HCT116 (cell line): ENCODE data around the gene CHST14. TPM values are rescaled to one million over a fixed set of nuclear protein-coding genes. Genes with fewer than 3 reads are reported as not detected.

ENCODE experiments used
- ATAC-seq: fragments of 200-7000 bp; cut with Tn5 transposase; 2 replicates; pipeline ENCODE4 v1.9.1; 2020; ENCODE audit warnings: mild to moderate bottlenecking, moderate library complexity
- BruUV-seq: library from RNA; stranded (reverse); fragments of 400-500 nt; replicated peaks from 2 replicates; lab custom pipeline; 2021; lab: Mats Ljungman, UMichigan
- CTCF ChIA-PET: fragments of 300-600 bp; sonication (Branson Sonifier 250); formaldehyde crosslinking; loops from one replicate; lab custom pipeline; 2021; ENCODE audit warnings: antibody characterized with exemption; lab: Charles Lee
- POLR2A ChIA-PET: fragments of 300-600, 350-600 bp; sonication (Branson Sonifier 250); formaldehyde crosslinking; loops from one replicate; lab custom pipeline; 2021; ENCODE audit warnings: antibody characterized with exemption; lab: Charles Lee
- RAD21 ChIA-PET, 2 experiments: fragments of 300-600 bp; sonication (Branson Sonifier 250); formaldehyde crosslinking; loops; one replicate each; lab custom pipeline; 2023; ENCODE audit warnings: low total read pairs in 2 of 2; ENCODE audit not compliant: uncharacterized antibody in 2 of 2, unreplicated experiment in 2 of 2, low non-redundant PET in 1 of 2; lab: Charles Lee
- DNase-seq: peaks from one replicate; pipeline ENCODE4 v3.0.0-alpha.2; 2010; ENCODE audit warnings: low read depth, low spot score
- H2AFZ ChIP-seq: fragments of 200-600 bp; shearing (Covaris generic), sonication (generic); 2 replicates; pipeline ENCODE4 v1.6.1; 2017; ENCODE audit warnings: low read depth, mixed run types, mixed read lengths, antibody characterized with exemption, low read length; ENCODE audit not compliant: poor library complexity, severe bottlenecking
- H3K27ac ChIP-seq: 2 replicates; pipeline ENCODE4 v1.5.1; 2012; ENCODE audit warnings: low read depth, low read length
- H3K27me3 ChIP-seq: fragments of 200-600 bp; sonication (generic); 2 replicates; pipeline ENCODE4 v1.6.1; 2016; ENCODE audit warnings: mixed run types, low read length, mixed read lengths; ENCODE audit not compliant: insufficient read depth
- H3K36me3 ChIP-seq, 2 experiments: fragments of 200-500 bp in 1 of 2; fragments of 200-600 bp in 1 of 2; sonication (Bioruptor generic) in 1 of 2; sonication (generic) in 1 of 2; 2 replicates each; pipeline versions ENCODE4 v1.5.1 to v1.6.1; 2014 to 2016; ENCODE audit warnings: low read length in 2 of 2, inconsistent platforms in 1 of 2, mixed read lengths in 1 of 2, mixed run types in 1 of 2; ENCODE audit not compliant: insufficient read depth in 2 of 2, control insufficient read depth in 1 of 2
- H3K4me1 ChIP-seq, 2 experiments: fragments of 200-600 bp in 1 of 2; sonication (generic) in 1 of 2; 2 replicates each; pipeline versions ENCODE4 v1.5.1 to v1.6.1; 2012 to 2017; ENCODE audit warnings: low read length in 2 of 2, inconsistent platforms in 1 of 2, mild to moderate bottlenecking in 1 of 2, mixed read lengths in 1 of 2, mixed run types in 1 of 2, moderate library complexity in 1 of 2; ENCODE audit not compliant: insufficient read depth in 2 of 2, control insufficient read depth in 1 of 2
- H3K4me2 ChIP-seq: fragments of 200-600 bp; sonication (generic); 2 replicates; pipeline ENCODE4 v1.6.1; 2017; ENCODE audit warnings: mixed run types, low read length, mixed read lengths
- H3K4me3 ChIP-seq, 2 experiments: fragments of 200-600 bp in 1 of 2; sonication (generic) in 1 of 2; replicated peaks in 1 of 2; 2 replicates each; pipeline ENCODE4 v1.5.1; 2011 to 2016; ENCODE audit warnings: low read length in 2 of 2, control low read depth in 1 of 2, low read depth in 1 of 2, mild to moderate bottlenecking in 1 of 2, mixed read lengths in 1 of 2, mixed run types in 1 of 2
- H3K79me2 ChIP-seq: fragments of 200-600 bp; sonication (generic); 2 replicates; pipeline ENCODE4 v1.6.1; 2017; ENCODE audit warnings: mild to moderate bottlenecking, mixed run types, low read length, moderate library complexity, mixed read lengths; ENCODE audit not compliant: insufficient read depth
- H3K9ac ChIP-seq: fragments of 200-600 bp; sonication (generic); 2 replicates; pipeline ENCODE4 v1.6.1; 2016; ENCODE audit warnings: low read length, mixed read lengths
- H3K9me2 ChIP-seq: fragments of 200-600 bp; sonication (generic), shearing (Covaris generic); 2 replicates; pipeline ENCODE4 v1.6.1; 2017; ENCODE audit warnings: mixed run types, mild to moderate bottlenecking, moderate library complexity; ENCODE audit not compliant: insufficient read depth
- H3K9me3 ChIP-seq, 2 experiments: fragments of 200-500 bp in 1 of 2; fragments of 200-600 bp in 1 of 2; sonication (Bioruptor generic) in 1 of 2; sonication (generic) in 1 of 2; 2 replicates each; pipeline ENCODE4 v1.6.1; 2014 to 2017; ENCODE audit warnings: low read length in 2 of 2, mixed read lengths in 2 of 2, inconsistent platforms in 1 of 2, low read depth in 1 of 2, mild to moderate bottlenecking in 1 of 2, mixed run types in 1 of 2, moderate library complexity in 1 of 2; ENCODE audit not compliant: control insufficient read depth in 1 of 2, insufficient read depth in 1 of 2
- H4K20me1 ChIP-seq: fragments of 200-600 bp; sonication (generic), shearing (Covaris generic); 2 replicates; pipeline ENCODE4 v1.6.1; 2017; ENCODE audit warnings: mixed run types, mild to moderate bottlenecking, moderate library complexity; ENCODE audit not compliant: insufficient read depth
- EGR1 ChIP-seq: IDR thresholded peaks from 2 replicates; pipeline ENCODE4 v1.6.1; 2012; ENCODE audit warnings: low read depth
- ELF1 ChIP-seq: IDR thresholded peaks from 2 replicates; pipeline ENCODE4 v1.6.1; 2012; ENCODE audit warnings: low read depth, borderline replicate concordance
- EZH2phosphoT487 ChIP-seq: fragments of 200-600 bp; IDR thresholded peaks from 2 replicates; pipeline ENCODE4 v1.6.1; 2018; ENCODE audit warnings: antibody characterized with exemption, borderline replicate concordance
- FOSL1 ChIP-seq: IDR thresholded peaks from 2 replicates; pipeline ENCODE4 v1.6.1; 2012; ENCODE audit warnings: low read depth
- POLR2AphosphoS5 ChIP-seq: IDR thresholded peaks from 2 replicates; pipeline ENCODE4 v1.6.1; 2011; ENCODE audit warnings: mild to moderate bottlenecking, low read depth, low read length, moderate library complexity
- REST ChIP-seq: IDR thresholded peaks from 2 replicates; pipeline ENCODE4 v1.6.1; 2012; ENCODE audit warnings: low read depth
- SP1 ChIP-seq: IDR thresholded peaks from 2 replicates; pipeline ENCODE4 v1.6.1; 2012; ENCODE audit warnings: low read depth
- SRF ChIP-seq: IDR thresholded peaks from 2 replicates; pipeline ENCODE4 v1.6.1; 2012; ENCODE audit warnings: low read depth
- intact Hi-C: fragments of 100-400 bp; cut with micrococcal nuclease; formaldehyde crosslinking; loops from 2 replicates; pipeline ENCODE4 v1.10.0; 2022
- total RNA-seq: library from RNA; stranded (reverse); gene quantifications from one replicate; pipeline ENCODE4 v1.2.1, GENCODE V29; 2021; ENCODE audit not compliant: unreplicated experiment

Gene CHST14
- total RNA-seq, 1 experiment from 2014 or later = 12.7 TPM

DNA sequence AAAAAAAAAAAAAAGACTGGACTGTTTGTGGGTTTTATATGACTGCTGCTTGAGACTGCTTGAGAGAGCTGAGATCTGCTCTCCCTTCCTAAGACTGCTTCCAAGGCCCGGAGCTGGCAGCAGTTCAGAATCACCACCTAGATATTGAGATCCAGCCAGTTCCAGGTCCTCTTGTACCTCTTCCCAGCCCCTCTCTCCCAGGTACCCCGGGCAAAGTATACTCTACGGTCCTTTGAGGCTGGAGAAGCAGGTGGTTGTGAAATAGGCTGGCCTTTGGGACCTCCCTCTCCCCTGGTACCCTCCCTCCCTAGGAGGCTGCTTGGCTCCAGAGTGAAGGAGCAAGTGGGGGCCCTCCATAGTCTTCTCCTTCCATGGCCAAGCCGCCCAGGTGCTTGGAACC, 42.6 kb upstream of the CHST14 start (continued):
- no peak for TF ChIP-seq REST
- TF ChIP-seq ELF1 = no peak
- TF ChIP-seq FOSL1 = no peak
- TF ChIP-seq EGR1 = no peak

DNA sequence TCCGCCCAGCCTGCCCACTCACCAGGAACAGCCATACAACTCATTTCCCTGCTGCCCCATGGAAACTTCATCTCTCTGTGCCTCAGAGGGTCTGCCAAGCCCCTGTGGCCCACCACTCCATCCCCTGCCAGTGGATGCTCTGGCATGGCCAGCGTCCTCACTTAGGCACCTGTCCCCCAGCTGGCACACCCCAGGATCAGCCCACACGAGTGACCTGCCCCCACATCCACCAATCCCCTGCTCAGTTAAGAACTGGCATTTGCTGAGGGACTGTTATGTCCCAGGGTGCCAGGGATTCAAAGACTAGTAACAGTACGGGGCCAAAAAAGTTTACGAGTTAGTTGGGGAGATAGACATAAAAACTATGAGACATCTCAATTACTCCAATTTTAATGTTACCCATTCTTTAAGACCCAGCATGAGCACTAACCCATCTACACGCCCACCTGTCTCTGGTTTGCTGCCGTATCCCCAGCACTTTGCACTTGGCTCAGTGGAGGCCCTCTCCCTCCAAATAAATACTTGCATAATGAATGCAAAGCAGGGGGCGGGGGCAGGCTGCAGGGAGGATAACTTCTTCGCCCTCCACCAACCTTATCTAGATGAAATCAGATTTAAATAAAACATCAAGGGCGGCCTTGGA, 41.6 kb upstream of the CHST14 start:
- intact Hi-C loops = no loop called here
- H3K4me1 ChIP-seq = peaks cover 6 to 11% of the 10 kb centered on the region in 2 experiments; a peak in 3 of 4 replicates
- no peaks in the 10 kb centered on the region for H4K20me1 ChIP-seq
- H3K4me2 ChIP-seq = no peak overlapping the region
- H3K36me3 ChIP-seq = no peaks in the 10 kb centered on the region
- DNase-seq = no peak
- POLR2A ChIA-PET = no interaction called here
- CTCF ChIA-PET = interaction anchor here (1.5 kb wide), 1 partner anchor 106 kb away, joined by 3 read pairs; no protein-coding TSS in a partner anchor
- no TSS peak for BruUV-seq
- no peak overlapping the region for H3K4me3 ChIP-seq
- no peaks in the 10 kb centered on the region for H3K9me3 ChIP-seq
- H3K27me3 ChIP-seq = no peaks in the 10 kb centered on the region
- no peak for ATAC-seq
- H2AFZ ChIP-seq = no peak overlapping the region
- H3K9ac ChIP-seq = no peak overlapping the region
- RAD21 ChIA-PET = no interaction called here
- TF ChIP-seq SP1 (no peak), POLR2AphosphoS5 (no peak), EZH2phosphoT487 (no peak), SRF (no peak)
- TF ChIP-seq, all 23 proteins: peak for 0
- Histone ChIP-seq H3K9me2 (no peaks in the 10 kb centered on the region), H3K79me2 (no peaks in the 10 kb centered on the region), H3K27ac (no peak overlapping the region)
